ENCODE results near the gene IDI1. TPM values are rescaled to one million over a fixed set of nuclear protein-coding genes. Genes with fewer than 3 reads are reported as not detected.

Gene IDI1
- total RNA-seq, 2 experiments from 2014 or later = 68.2 to 68.5 TPM

DNA sequence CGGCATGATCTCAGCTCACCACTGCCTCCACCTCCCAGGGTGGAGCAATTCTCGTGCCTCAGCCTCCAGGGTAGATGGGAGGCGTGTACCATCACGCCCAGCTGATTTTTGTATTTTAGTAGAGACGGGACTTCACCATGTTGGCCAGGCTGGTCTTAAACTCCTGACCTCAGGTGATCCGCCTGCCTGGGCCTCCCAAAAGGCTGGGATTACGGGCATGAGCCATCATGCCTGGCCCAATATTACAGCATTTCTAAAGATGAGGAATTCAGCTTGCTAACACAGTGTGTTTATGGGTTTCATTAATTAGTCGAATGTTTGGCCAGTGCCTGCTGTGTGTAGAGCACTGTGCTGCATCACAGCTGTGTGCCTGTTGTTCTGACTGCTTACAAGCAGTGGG, 11.0 kb upstream of the IDI1 start:
- no peak for DNase-seq
- Mint-ChIP-seq H3K9me3 (no peaks in the 10 kb centered on the region), H3K27me3 (ENCODE audit: low read depth) (no peaks in the 10 kb centered on the region), H3K36me3 (ENCODE audit: low read depth) (peaks cover 10% of the 10 kb centered on the region), H3K27ac (no peak overlapping the region), H3K4me1 (ENCODE audit: low read depth) (peaks cover 77% of the 10 kb centered on the region), H3K4me3 (no peak overlapping the region)
- CTCF ChIA-PET = no interaction called here
- intact Hi-C loops (cut with micrococcal nuclease) = loop anchor here (5.0 kb wide), 1 partner anchor 923 kb away; the partner anchor contains the start of gene ZMYND11

GRCh38 chr10:1058017-1058416, 9.1 kb upstream of the IDI1 start:
- no peak for DNase-seq
- no peaks in the 10 kb centered on the region for H3K27me3 Mint-ChIP-seq (ENCODE audit: low read depth)
- H3K27ac Mint-ChIP-seq = peak overlapping the region; percentile 90
- H3K4me1 Mint-ChIP-seq (ENCODE audit: low read depth) = peaks cover 79% of the 10 kb centered on the region
- H3K9me3 Mint-ChIP-seq = no peaks in the 10 kb centered on the region
- peaks cover 14% of the 10 kb centered on the region for H3K36me3 Mint-ChIP-seq (ENCODE audit: low read depth)
- CTCF ChIA-PET = no interaction called here
- H3K4me3 Mint-ChIP-seq = peak overlapping the region; percentile 99
- intact Hi-C loops (cut with micrococcal nuclease) = loop anchor here (5.0 kb wide), 1 partner anchor 921 kb away; the partner anchor contains the start of gene ZMYND11

DNA sequence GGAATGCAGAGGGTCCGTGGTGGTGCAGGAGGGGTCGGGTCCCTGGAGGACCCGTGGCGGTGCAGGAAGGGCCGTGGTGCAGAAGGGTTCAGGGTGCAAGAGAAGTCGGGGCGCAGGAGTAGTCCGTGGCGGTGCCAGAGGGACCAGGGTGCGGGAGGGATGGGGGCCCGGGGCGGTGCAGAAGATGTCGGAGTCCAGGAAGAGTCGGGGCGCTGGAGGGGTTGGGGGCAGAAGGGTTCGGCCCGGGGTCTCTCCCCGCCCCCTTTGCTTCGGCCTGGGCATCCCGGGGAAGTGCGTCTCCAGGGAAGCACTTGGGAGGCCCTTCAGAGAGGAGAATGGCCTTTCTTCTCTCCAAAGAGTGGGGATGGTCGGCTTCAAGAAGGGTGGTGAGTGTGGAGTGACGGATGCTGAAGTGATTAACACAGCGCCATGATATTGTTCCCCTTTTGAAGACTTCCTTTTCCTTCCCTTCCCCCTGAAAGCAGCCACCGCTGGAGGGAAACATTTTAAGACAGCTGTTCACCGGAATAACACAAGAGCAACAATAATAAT, 8.3 kb upstream of the IDI1 start:
- CTCF ChIA-PET = no interaction called here

DNA sequence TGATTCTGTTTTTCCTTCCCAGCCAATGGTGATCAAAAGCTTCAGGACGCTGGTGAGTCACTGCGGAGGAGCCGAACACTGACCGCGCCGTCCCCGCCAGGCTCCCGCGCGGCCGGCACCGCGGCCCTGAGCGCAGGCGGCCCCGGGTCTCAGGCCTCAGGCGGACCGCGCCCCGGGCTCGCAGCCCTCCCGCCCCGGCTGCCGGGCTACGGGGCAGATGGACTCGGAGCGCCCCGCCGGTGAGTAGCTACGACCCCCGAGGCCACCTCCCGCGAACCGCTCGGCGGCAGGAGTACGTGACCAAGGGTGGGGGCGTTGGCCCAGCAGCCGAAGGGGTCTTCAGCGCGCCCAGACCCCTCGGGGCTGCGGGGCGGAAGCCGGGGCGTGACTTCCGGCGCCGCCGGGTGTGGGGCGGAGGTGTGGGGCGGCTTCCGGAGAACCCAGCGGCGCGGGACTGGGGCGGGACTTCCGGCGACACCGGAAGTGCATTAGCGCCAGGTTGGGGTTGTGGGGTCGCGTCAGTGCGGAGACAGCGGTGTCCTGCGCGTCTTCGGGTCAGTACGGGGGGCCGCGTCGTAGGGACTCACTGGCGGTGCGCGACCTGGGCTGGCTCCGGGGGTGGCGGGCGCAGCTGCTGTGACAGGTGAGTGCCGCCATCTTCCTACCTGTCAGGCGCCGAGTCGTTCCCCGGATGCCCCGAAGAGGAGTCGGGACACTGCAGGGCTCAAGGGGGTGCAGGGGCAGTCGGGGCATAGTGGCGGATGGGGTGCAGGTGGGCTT, 7.6 kb upstream of the IDI1 start, which contains the start of gene WDR37:
Gene WDR37, plus strand, starts transcription at position 60 of the 780 bp plus-strand sequence. CDS start 15,771 bp downstream, outside the sequence.
- Mint-ChIP-seq H3K27ac (peak within 1 kb of the TSS; percentile 90), H3K27me3 (ENCODE audit: low read depth) (no peaks in the 10 kb centered on the region), H3K9me3 (no peaks in the 10 kb centered on the region), H3K4me3 (peak within 1 kb of the TSS; percentile 99), H3K4me1 (ENCODE audit: low read depth) (peaks cover 79% of the 10 kb centered on the region), H3K36me3 (ENCODE audit: low read depth) (peaks cover 19% of the 10 kb centered on the region)
- peak; percentile 86 for DNase-seq
- CTCF ChIA-PET = no interaction called here
- intact Hi-C loops (cut with micrococcal nuclease) = loop anchor here (1.0 to 5.0 kb wide), 3 partner anchors 8 to 919 kb away; partner anchors contain the start of genes GTPBP4 and ZMYND11

More for the DNA sequence above, 8.3 kb upstream of the IDI1 start:
- H3K27me3 Mint-ChIP-seq (ENCODE audit: low read depth) = no peaks in the 10 kb centered on the region
- peak; percentile 18 for DNase-seq
- intact Hi-C loops (cut with micrococcal nuclease) = loop anchor here (2.0 to 5.0 kb wide), 2 partner anchors 68 to 920 kb away; partner anchors contain the start of genes GTPBP4 and ZMYND11
- H3K36me3 Mint-ChIP-seq (ENCODE audit: low read depth) = peaks cover 19% of the 10 kb centered on the region
- no peaks in the 10 kb centered on the region for H3K9me3 Mint-ChIP-seq
- H3K4me1 Mint-ChIP-seq (ENCODE audit: low read depth) = peaks cover 79% of the 10 kb centered on the region
- peak overlapping the region; percentile 90 for H3K27ac Mint-ChIP-seq
- H3K4me3 Mint-ChIP-seq = peak overlapping the region; percentile 99

DNA sequence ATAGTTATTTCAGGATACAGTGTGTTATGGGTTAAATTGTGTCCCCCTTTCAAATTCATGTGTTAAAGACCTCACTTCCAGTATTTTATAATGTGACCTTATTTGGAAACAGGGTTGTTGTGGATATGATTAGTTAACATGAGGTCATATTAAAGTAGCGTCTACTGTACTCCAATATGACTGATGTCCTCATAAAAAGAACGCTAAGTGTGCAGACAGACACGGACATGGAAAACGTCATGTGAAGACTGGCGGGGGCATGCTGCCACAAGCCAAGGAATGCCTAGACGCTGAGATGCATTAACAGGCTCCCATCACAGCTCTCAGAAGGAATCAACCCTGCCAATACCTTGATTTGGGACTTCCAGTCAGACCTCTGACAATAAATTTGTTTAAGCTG, 5.8 kb upstream of the IDI1 start:
- H3K9me3 Mint-ChIP-seq = no peaks in the 10 kb centered on the region
- no peaks in the 10 kb centered on the region for H3K27me3 Mint-ChIP-seq (ENCODE audit: low read depth)
- intact Hi-C loops (cut with micrococcal nuclease) = loop anchor here (5.0 kb wide), 1 partner anchor 917 kb away; the partner anchor contains the start of gene ZMYND11
- DNase-seq = no peak
- peak overlapping the region; percentile 42 for H3K27ac Mint-ChIP-seq
- peaks cover 75% of the 10 kb centered on the region for H3K4me1 Mint-ChIP-seq (ENCODE audit: low read depth)
- CTCF ChIA-PET = no interaction called here
- H3K4me3 Mint-ChIP-seq = peak overlapping the region; percentile 43
- H3K36me3 Mint-ChIP-seq (ENCODE audit: low read depth) = peaks cover 25% of the 10 kb centered on the region

- intact Hi-C loops (cut with micrococcal nuclease) = no loop called here
- no peaks in the 10 kb centered on the region for H3K27me3 Mint-ChIP-seq (ENCODE audit: low read depth)
- H3K9me3 Mint-ChIP-seq = no peaks in the 10 kb centered on the region
- peak overlapping the region; percentile 94 for H3K4me3 Mint-ChIP-seq
- CTCF ChIA-PET = interaction anchor here (0.6 to 1.4 kb wide), 2 partner anchors 23 to 623 kb away, joined by 3 read pairs; no protein-coding TSS in a partner anchor
- peaks cover 65% of the 10 kb centered on the region for H3K4me1 Mint-ChIP-seq (ENCODE audit: low read depth)
- peak; percentile 71 for DNase-seq
- peaks cover 37% of the 10 kb centered on the region for H3K36me3 Mint-ChIP-seq (ENCODE audit: low read depth)
- peak overlapping the region; percentile 75 for H3K27ac Mint-ChIP-seq
Measured at GRCh38 chr10:1050554-1050953, 1.6 kb upstream of the IDI1 start.

- no peak for DNase-seq
- Mint-ChIP-seq H3K4me3 (peak overlapping the region; percentile 94), H3K9me3 (no peaks in the 10 kb centered on the region), H3K27me3 (ENCODE audit: low read depth) (no peaks in the 10 kb centered on the region), H3K27ac (peak overlapping the region; percentile 97), H3K36me3 (ENCODE audit: low read depth) (peaks cover 40% of the 10 kb centered on the region), H3K4me1 (ENCODE audit: low read depth) (peaks cover 66% of the 10 kb centered on the region)
- intact Hi-C loops (cut with micrococcal nuclease) = no loop called here
- CTCF ChIA-PET = interaction anchor here (0.6 to 1.4 kb wide), 2 partner anchors 23 to 623 kb away, joined by 3 read pairs; no protein-coding TSS in a partner anchor
Measured at GRCh38 chr10:1050145-1050544, 1.2 kb upstream of the IDI1 start.

- Mint-ChIP-seq H3K27me3 (ENCODE audit: low read depth) (no peaks in the 10 kb centered on the region), H3K27ac (peak overlapping the region; percentile 97), H3K4me1 (ENCODE audit: low read depth) (peaks cover 66% of the 10 kb centered on the region), H3K9me3 (no peaks in the 10 kb centered on the region), H3K4me3 (peak overlapping the region; percentile 94), H3K36me3 (ENCODE audit: low read depth) (peaks cover 40% of the 10 kb centered on the region)
- no peak for DNase-seq
- CTCF ChIA-PET = interaction anchor here (0.5 to 1.4 kb wide), 2 partner anchors 24 to 201 kb away, joined by 3 to 4 read pairs; no protein-coding TSS in a partner anchor
- intact Hi-C loops (cut with micrococcal nuclease) = loop anchor here (1.0 to 2.0 kb wide), 4 partner anchors 13 to 118 kb away; partner anchors contain the start of genes GTPBP4 and LARP4B
Measured at GRCh38 chr10:1049425-1049958, 573 bp upstream of the IDI1 start.

GRCh38 chr10:1048349-1048731, 579 bp downstream of the IDI1 start:
- peaks cover 46% of the 10 kb centered on the region for H3K36me3 Mint-ChIP-seq (ENCODE audit: low read depth)
- H3K9me3 Mint-ChIP-seq = no peaks in the 10 kb centered on the region
- peaks cover 65% of the 10 kb centered on the region for H3K4me1 Mint-ChIP-seq (ENCODE audit: low read depth)
- intact Hi-C loops (cut with micrococcal nuclease) = loop anchor here (1.0 to 2.0 kb wide), 2 partner anchors 8 to 14 kb away; partner anchors contain the start of gene WDR37
- CTCF ChIA-PET = no interaction called here
- DNase-seq = peak; percentile 61
- H3K4me3 Mint-ChIP-seq = peak overlapping the region; percentile 94
- no peaks in the 10 kb centered on the region for H3K27me3 Mint-ChIP-seq (ENCODE audit: low read depth)
- H3K27ac Mint-ChIP-seq = peak overlapping the region; percentile 97

GRCh38 chr10:1047937-1048336, 982 bp downstream of the IDI1 start:
- Mint-ChIP-seq H3K4me3 (peak overlapping the region; percentile 94), H3K36me3 (ENCODE audit: low read depth) (peaks cover 50% of the 10 kb centered on the region), H3K27me3 (ENCODE audit: low read depth) (no peaks in the 10 kb centered on the region), H3K27ac (peak overlapping the region; percentile 97), H3K4me1 (ENCODE audit: low read depth) (peaks cover 65% of the 10 kb centered on the region), H3K9me3 (no peaks in the 10 kb centered on the region)
- DNase-seq = peak; percentile 36
- intact Hi-C loops (cut with micrococcal nuclease) = loop anchor here (1.0 to 2.0 kb wide), 2 partner anchors 8 to 15 kb away; partner anchors contain the start of gene WDR37
- CTCF ChIA-PET = no interaction called here

DNA sequence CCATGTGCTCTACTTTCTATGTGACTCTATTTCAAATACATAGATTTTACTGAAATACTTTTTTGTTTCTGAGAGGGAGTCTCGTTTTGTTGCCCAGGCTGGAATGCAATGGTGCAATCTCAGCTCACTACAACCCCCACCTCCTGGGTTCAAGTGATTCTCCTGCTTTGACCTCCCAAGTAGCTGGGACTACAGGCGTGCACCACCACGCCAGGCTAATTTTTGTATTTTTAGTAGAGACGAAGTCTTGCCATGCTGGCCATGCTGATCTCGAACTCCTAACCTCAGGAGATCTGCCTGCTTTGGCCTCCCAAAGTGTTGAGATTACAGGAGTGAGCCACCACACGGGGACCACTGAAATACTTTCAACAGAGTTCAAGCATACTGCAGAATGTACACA, 3.5 kb downstream of the IDI1 start:
- no peaks in the 10 kb centered on the region for H3K27me3 Mint-ChIP-seq (ENCODE audit: low read depth)
- peaks cover 48% of the 10 kb centered on the region for H3K36me3 Mint-ChIP-seq (ENCODE audit: low read depth)
- CTCF ChIA-PET = no interaction called here
- peaks cover 42% of the 10 kb centered on the region for H3K4me1 Mint-ChIP-seq (ENCODE audit: low read depth)
- DNase-seq = no peak
- intact Hi-C loops (cut with micrococcal nuclease) = no loop called here
- H3K27ac Mint-ChIP-seq = peak overlapping the region; percentile 87
- H3K4me3 Mint-ChIP-seq = peak overlapping the region; percentile 70
- no peaks in the 10 kb centered on the region for H3K9me3 Mint-ChIP-seq

DNA sequence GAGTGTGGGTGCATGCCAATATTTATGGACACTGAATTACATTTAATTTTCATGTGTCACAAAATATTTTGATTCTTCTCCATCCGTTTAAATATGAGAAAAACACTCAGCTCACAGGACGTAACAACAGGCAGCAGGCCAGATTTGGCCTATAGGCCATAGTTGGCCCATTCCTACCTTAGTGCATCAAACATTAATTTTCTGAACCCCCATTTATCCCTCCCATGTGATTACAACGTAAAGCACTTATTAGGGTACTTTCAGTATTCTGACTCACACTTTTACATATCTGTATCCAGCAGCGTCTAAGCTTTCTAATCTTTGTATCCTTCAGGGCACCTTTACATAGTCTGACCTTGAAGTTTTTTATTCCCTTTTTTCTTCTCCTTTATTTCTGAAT, 4.0 kb downstream of the IDI1 start:
- H3K36me3 Mint-ChIP-seq (ENCODE audit: low read depth) = peaks cover 50% of the 10 kb centered on the region
- peaks cover 41% of the 10 kb centered on the region for H3K4me1 Mint-ChIP-seq (ENCODE audit: low read depth)
- CTCF ChIA-PET = no interaction called here
- intact Hi-C loops (cut with micrococcal nuclease) = no loop called here
- no peak for DNase-seq
- no peaks in the 10 kb centered on the region for H3K27me3 Mint-ChIP-seq (ENCODE audit: low read depth)
- peak overlapping the region; percentile 70 for H3K4me3 Mint-ChIP-seq
- H3K9me3 Mint-ChIP-seq = no peaks in the 10 kb centered on the region
- H3K27ac Mint-ChIP-seq = peak overlapping the region; percentile 87
